CD4-positive, alpha-beta T cell treated with Interleukin-17A for 4 hours (primary cell): ENCODE results near the gene SIX3.

Experiments used
- DNase-seq: peaks from one replicate; pipeline ENCODE4 v3.0.0-alpha.2; 2020; ENCODE audit warnings: mixed read lengths

Gene SIX3

GRCh38 chr2:44944102-44944951 lies 2.8 kb downstream of the SIX3 start:
- DNase-seq, result no peak

GRCh38 chr2:44944952-44945612 lies 3.6 kb downstream of the SIX3 start:
- no peak for DNase-seq

GRCh38 chr2:44945676-44946371 lies 4.3 kb downstream of the SIX3 start:
- DNase-seq, result no peak

GRCh38 chr2:44946372-44947027 lies 5.0 kb downstream of the SIX3 start:
- no peak for DNase-seq

- no peak for DNase-seq
Measured at GRCh38 chr2:44947028-44947375, 5.5 kb downstream of the SIX3 start.

- DNase-seq, result no peak
Measured at GRCh38 chr2:44948565-44949328, 7.2 kb downstream of the SIX3 start.

GRCh38 chr2:44949329-44950151 lies 8.0 kb downstream of the SIX3 start:
- no peak for DNase-seq

- no peak for DNase-seq
Measured at GRCh38 chr2:44950646-44951045, 9.1 kb downstream of the SIX3 start.

- DNase-seq, result no peak
Measured at GRCh38 chr2:44951124-44951523, 9.6 kb downstream of the SIX3 start.

GRCh38 chr2:44951714-44952113 lies 10.2 kb downstream of the SIX3 start:
- DNase-seq, result no peak

GRCh38 chr2:44952143-44952805 lies 10.8 kb downstream of the SIX3 start:
- DNase-seq, result no peak

GRCh38 chr2:44952806-44953498 lies 11.4 kb downstream of the SIX3 start:
- DNase-seq, result no peak

GRCh38 chr2:44953499-44953883 lies 12.0 kb downstream of the SIX3 start:
- no peak for DNase-seq

GRCh38 chr2:44954447-44954888 lies 13.0 kb downstream of the SIX3 start:
- no peak for DNase-seq

- no peak for DNase-seq
Measured at GRCh38 chr2:44954889-44955592, 13.5 kb downstream of the SIX3 start.

- DNase-seq, result peak; percentile 75
Measured at GRCh38 chr2:44955593-44956392, 14.3 kb downstream of the SIX3 start.

- DNase-seq, result no peak
Measured at GRCh38 chr2:44956843-44957242, 15.3 kb downstream of the SIX3 start.

- no peak for DNase-seq
Measured at GRCh38 chr2:44957656-44958327, 16.3 kb downstream of the SIX3 start.
